Hair follicle dermal papilla cell (primary cell): ENCODE data around the gene TCOF1. TPM values are rescaled to one million over a fixed set of nuclear protein-coding genes. Genes with fewer than 3 reads are reported as not detected.

Source experiments
- total RNA-seq: library from RNA; depleted of rRNA; stranded (reverse); fragments of >200 nt; gene quantifications from 2 replicates; pipeline ENCODE4 v1.2.3, GENCODE V29; 2012

Gene TCOF1
- total RNA-seq: 19.2 and 23.9 TPM in 2 replicates

GRCh38 chr5:150357326-150358260 lies at the start of gene TCOF1:
Gene TCOF1, plus strand, starts transcription at chr5:150357697. Its CDS starts 50 bp downstream, at chr5:150357747.

GRCh38 chr5:150412319-150413175 lies 55.0 kb downstream of the TCOF1 start, which contains the start of gene CD74:
Gene CD74, minus strand, starts transcription at chr5:150412910. Its CDS starts 161 bp downstream, at chr5:150412749.

Other genes with a start within 250 kb of the TCOF1 start
- gene PDGFRB, start 201.9 kb upstream of the TCOF1 start, total RNA-seq: 497 and 543 TPM in 2 replicates
- gene CDX1, start 190.9 kb upstream of the TCOF1 start, total RNA-seq: not detected in 2 replicates
- 0.16 TPM in 1 of 2 replicates, not detected in the other for gene SLC6A7, start 167.6 kb upstream of the TCOF1 start, total RNA-seq
- 0.65 and 0.73 TPM in 2 replicates for gene CAMK2A, start 67.9 kb upstream of the TCOF1 start, total RNA-seq
- 9.4 and 12.0 TPM in 2 replicates for gene ARSI, start 54.8 kb upstream of the TCOF1 start, total RNA-seq
- 6.6 and 13.3 TPM in 2 replicates for gene CD74, start 55.2 kb downstream of the TCOF1 start, total RNA-seq
- 1,105 and 1,795 TPM in 2 replicates for gene RPS14, start 92.0 kb downstream of the TCOF1 start, total RNA-seq
- gene NDST1, start 150.4 kb downstream of the TCOF1 start, total RNA-seq: 166 and 188 TPM in 2 replicates